DND-41 (cell line): ENCODE results near the gene TBC1D13.

ENCODE experiments used
- ATAC-seq: fragments of 200-7000 bp; cut with Tn5 transposase; 3 replicates; pipeline ENCODE4 v1.9.1; 2021; ENCODE audit warnings: low read depth; ENCODE audit not compliant: insufficient read depth
- DNase-seq: peaks from one replicate; pipeline ENCODE4 v3.0.0-alpha.2; 2020
- H2AFZ ChIP-seq: 2 replicates; pipeline ENCODE4 v1.6.0; 2012; ENCODE audit warnings: low read depth, low read length
- H3K27ac ChIP-seq: 2 replicates; pipeline ENCODE4 v1.5.1; 2012; ENCODE audit warnings: low read length, inconsistent platforms
- H3K27me3 ChIP-seq: fragments of 200-600 bp; sonication (generic); 2 replicates; pipeline ENCODE4 v1.6.0; 2012; ENCODE audit warnings: low read length, mild to moderate bottlenecking, inconsistent platforms; ENCODE audit not compliant: insufficient read depth, poor library complexity
- H3K36me3 ChIP-seq: 2 replicates; pipeline ENCODE4 v1.5.1; 2012; ENCODE audit warnings: low read length, inconsistent platforms; ENCODE audit not compliant: insufficient read depth
- H3K4me1 ChIP-seq: 2 replicates; pipeline ENCODE4 v1.5.1; 2012; ENCODE audit warnings: mild to moderate bottlenecking, low read length; ENCODE audit not compliant: insufficient read depth
- H3K4me2 ChIP-seq: 2 replicates; pipeline ENCODE4 v1.6.0; 2012; ENCODE audit warnings: mild to moderate bottlenecking, moderate library complexity, low read length, inconsistent platforms; ENCODE audit not compliant: insufficient read depth
- H3K4me3 ChIP-seq, 2 experiments: fragments of 200-600 bp in 1 of 2; shearing (Covaris generic) in 1 of 2; 2 replicates each; pipeline ENCODE4 v1.5.1; 2012 to 2016; ENCODE audit warnings: inconsistent platforms in 2 of 2, low read length in 2 of 2, mild to moderate bottlenecking in 2 of 2, low read depth in 1 of 2, moderate library complexity in 1 of 2
- H3K79me2 ChIP-seq: 2 replicates; pipeline ENCODE4 v1.6.0; 2012; ENCODE audit warnings: low read length, inconsistent platforms; ENCODE audit not compliant: insufficient read depth
- H3K9ac ChIP-seq: 2 replicates; pipeline ENCODE4 v1.6.0; 2012; ENCODE audit warnings: low read depth, mild to moderate bottlenecking, inconsistent platforms, low read length, moderate library complexity
- H3K9me3 ChIP-seq: 2 replicates; pipeline ENCODE4 v1.5.1; 2012; ENCODE audit warnings: low read length, moderate library complexity, mild to moderate bottlenecking, inconsistent platforms; ENCODE audit not compliant: insufficient read depth, severe bottlenecking
- H4K20me1 ChIP-seq: 2 replicates; pipeline ENCODE4 v1.6.0; 2012; ENCODE audit warnings: low read length; ENCODE audit not compliant: insufficient read depth
- EZH2 ChIP-seq: IDR thresholded peaks from 3 replicates; pipeline ENCODE4 v1.6.1; 2012; ENCODE audit warnings: borderline replicate concordance, low read depth, mild to moderate bottlenecking, moderate library complexity, low read length, inconsistent platforms; ENCODE audit not compliant: severe bottlenecking
- TF ChIP-seq, protein P1 (sequence below): IDR thresholded peaks from 2 replicates; pipeline ENCODE4 v1.5.1; 2012; ENCODE audit warnings: borderline replicate concordance, low read length, moderate library complexity, mild to moderate bottlenecking; ENCODE audit not compliant: poor library complexity, severe bottlenecking; ENCODE audit errors: extremely low read depth

TBC1D13 gene

DNA sequence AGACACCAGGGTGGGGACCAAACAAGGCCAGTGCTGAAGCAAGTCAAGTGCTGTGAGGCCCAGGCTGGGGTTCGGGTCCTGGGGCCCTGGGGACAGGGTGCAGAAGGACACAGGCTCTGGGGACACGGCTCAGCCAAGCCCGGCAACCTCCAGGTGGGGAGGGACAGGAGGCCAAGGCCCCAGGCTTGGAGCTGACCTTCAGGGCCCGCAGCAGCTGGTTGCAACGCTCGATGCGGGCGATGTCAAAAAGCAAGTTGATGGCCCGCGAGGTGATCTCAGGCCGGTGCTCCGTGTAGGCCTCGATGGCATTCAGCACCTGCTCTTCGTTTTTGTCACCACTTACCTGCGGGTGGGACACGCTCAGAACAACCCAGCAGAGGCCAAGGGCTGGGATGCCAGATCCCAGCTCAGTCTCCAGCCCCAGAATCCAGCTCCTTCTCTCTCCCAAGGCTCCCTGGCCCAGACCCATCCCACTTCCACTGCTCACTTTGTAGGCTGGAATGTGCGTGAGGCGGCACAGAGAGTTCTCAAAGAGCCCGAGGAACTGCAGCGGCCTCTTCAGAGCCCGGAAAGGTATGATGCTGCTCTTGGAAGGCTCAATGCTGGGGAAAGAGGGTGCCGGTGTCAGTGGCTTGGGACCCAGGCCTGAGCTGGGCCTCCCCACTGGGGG lies 36.0 kb upstream of the TBC1D13 start:
- Histone ChIP-seq H3K4me2 (no peak overlapping the region), H3K4me3 (no peak overlapping the region), H3K9ac (no peak overlapping the region), H3K27me3 (no peaks in the 10 kb centered on the region), H3K4me1 (no peaks in the 10 kb centered on the region), H2AFZ (no peak overlapping the region), H3K27ac (no peak overlapping the region), H3K9me3 (no peaks in the 10 kb centered on the region), H3K36me3 (peaks cover 37% of the 10 kb centered on the region), H4K20me1 (no peaks in the 10 kb centered on the region), H3K79me2 (no peaks in the 10 kb centered on the region)
- no peak for DNase-seq
- TF ChIP-seq EZH2, result no peak
- TF ChIP-seq, protein P1, sequence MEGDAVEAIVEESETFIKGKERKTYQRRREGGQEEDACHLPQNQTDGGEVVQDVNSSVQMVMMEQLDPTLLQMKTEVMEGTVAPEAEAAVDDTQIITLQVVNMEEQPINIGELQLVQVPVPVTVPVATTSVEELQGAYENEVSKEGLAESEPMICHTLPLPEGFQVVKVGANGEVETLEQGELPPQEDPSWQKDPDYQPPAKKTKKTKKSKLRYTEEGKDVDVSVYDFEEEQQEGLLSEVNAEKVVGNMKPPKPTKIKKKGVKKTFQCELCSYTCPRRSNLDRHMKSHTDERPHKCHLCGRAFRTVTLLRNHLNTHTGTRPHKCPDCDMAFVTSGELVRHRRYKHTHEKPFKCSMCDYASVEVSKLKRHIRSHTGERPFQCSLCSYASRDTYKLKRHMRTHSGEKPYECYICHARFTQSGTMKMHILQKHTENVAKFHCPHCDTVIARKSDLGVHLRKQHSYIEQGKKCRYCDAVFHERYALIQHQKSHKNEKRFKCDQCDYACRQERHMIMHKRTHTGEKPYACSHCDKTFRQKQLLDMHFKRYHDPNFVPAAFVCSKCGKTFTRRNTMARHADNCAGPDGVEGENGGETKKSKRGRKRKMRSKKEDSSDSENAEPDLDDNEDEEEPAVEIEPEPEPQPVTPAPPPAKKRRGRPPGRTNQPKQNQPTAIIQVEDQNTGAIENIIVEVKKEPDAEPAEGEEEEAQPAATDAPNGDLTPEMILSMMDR, result no peak
- ATAC-seq, result no peak

GRCh38 chr9:128753627-128754026 lies 33.4 kb upstream of the TBC1D13 start:
- H3K36me3 ChIP-seq, result peaks cover 37% of the 10 kb centered on the region
- H3K27ac ChIP-seq, result no peak overlapping the region
- ATAC-seq (no peak), DNase-seq (no peak)
- no peak overlapping the region for H3K4me3 ChIP-seq
- H3K27me3 ChIP-seq, result no peaks in the 10 kb centered on the region
- H3K9me3 ChIP-seq, result no peaks in the 10 kb centered on the region
- H2AFZ ChIP-seq, result no peak overlapping the region
- no peak overlapping the region for H3K9ac ChIP-seq
- no peaks in the 10 kb centered on the region for H4K20me1 ChIP-seq
- H3K4me2 ChIP-seq, result no peak overlapping the region
- no peaks in the 10 kb centered on the region for H3K4me1 ChIP-seq
- TF ChIP-seq, protein P1, result no peak
- TF ChIP-seq EZH2, result no peak
- no peaks in the 10 kb centered on the region for H3K79me2 ChIP-seq

- no peak for ATAC-seq
- Histone ChIP-seq H3K9ac (no peak overlapping the region), H3K36me3 (peaks cover 20% of the 10 kb centered on the region), H3K4me2 (no peak overlapping the region), H3K4me1 (no peaks in the 10 kb centered on the region), H3K27ac (no peak overlapping the region), H3K79me2 (no peaks in the 10 kb centered on the region), H4K20me1 (no peaks in the 10 kb centered on the region), H3K27me3 (no peaks in the 10 kb centered on the region), H3K4me3 (no peak overlapping the region), H3K9me3 (no peaks in the 10 kb centered on the region), H2AFZ (no peak overlapping the region)
- TF ChIP-seq, protein P1, result no peak
- TF ChIP-seq EZH2, result no peak
- no peak for DNase-seq
Observed at GRCh38 chr9:128757602-128758001, 29.5 kb upstream of the TBC1D13 start.
